K562 (cell line): ENCODE data around the gene PYDC1. TPM values are rescaled to one million over a fixed set of nuclear protein-coding genes. Genes with fewer than 3 reads are reported as not detected.

Source experiments
- FOSL1 ChIP-seq: fragments of 200-800 bp; sonication (Bioruptor generic); conservative IDR thresholded peaks from 2 replicates; pipeline ENCODE4 v1.6.1; 2016; ENCODE audit warnings: missing genetic modification characterization, missing compliant biosample characterization
- HIVEP1 ChIP-seq: fragments of 250-450 bp; sonication (Bioruptor Pico); IDR thresholded peaks from 2 replicates; pipeline ENCODE4 v1.4.0; 2020; ENCODE audit warnings: mild to moderate bottlenecking
- IRF1 ChIP-seq: sonication (generic); formaldehyde crosslinking; IDR thresholded peaks from 2 replicates; pipeline ENCODE4 v1.8.0; 2022; ENCODE audit warnings: missing genetic modification reagents, mild to moderate bottlenecking, borderline replicate concordance
- NFYB ChIP-seq: IDR thresholded peaks from 2 replicates; pipeline ENCODE4 v1.6.1; 2011; ENCODE audit warnings: mild to moderate bottlenecking, moderate library complexity; ENCODE audit not compliant: insufficient read length; ENCODE audit errors: extremely low read depth
- POLR2A ChIP-seq: fragments of 450-650 bp; conservative IDR thresholded peaks from 2 replicates; pipeline ENCODE4 v1.6.1; 2016
- SPI1 ChIP-seq: IDR thresholded peaks from 2 replicates; pipeline ENCODE4 v1.6.1; 2011; ENCODE audit warnings: low read depth, low read length, control low read depth, borderline replicate concordance
- TBP ChIP-seq: optimal IDR thresholded peaks from 2 replicates; pipeline ENCODE3; 2011; ENCODE audit warnings: low read depth, low read length, improper control_type of control experiment
- TOE1 ChIP-seq, 2 experiments: fragments of 450-650 bp in 1 of 2; sonication (generic) in 1 of 2; formaldehyde crosslinking in 1 of 2; IDR thresholded peaks; 2 replicates each; pipeline versions ENCODE4 v1.7.1 to v1.8.0; 2016 to 2022; ENCODE audit warnings: borderline replicate concordance in 2 of 2, mild to moderate bottlenecking in 2 of 2, antibody characterized with exemption in 1 of 2, inconsistent platforms in 1 of 2, low read depth in 1 of 2, missing genetic modification reagents in 1 of 2, moderate library complexity in 1 of 2
- ZNF3 ChIP-seq: fragments of 250-450 bp; sonication (Bioruptor Pico); IDR thresholded peaks from 2 replicates; pipeline ENCODE4 v1.5.0; 2021; ENCODE audit warnings: mild to moderate bottlenecking, moderate library complexity
- ZNF740 ChIP-seq, 3 experiments: fragments of 200-800 bp in 1 of 3; sonication (Bioruptor generic) in 1 of 3; sonication (generic) in 1 of 3; formaldehyde crosslinking in 1 of 3; IDR thresholded peaks; 2 replicates each; pipeline versions ENCODE4 v1.6.1 to v1.8.0; 2016 to 2022; ENCODE audit warnings: mild to moderate bottlenecking in 2 of 3, missing compliant biosample characterization in 2 of 3, missing genetic modification characterization in 2 of 3, missing genetic modification reagents in 1 of 3
- polyA plus RNA-seq, 8 experiments: library from polyadenylated mRNA; depleted of rRNA in 4 of 8; stranded (reverse) in 5 of 8; unstranded in 3 of 8; fragments of >200 nt; fragmentation: Nextera tagmentation in 2 of 8; fragmentation: Illumina TruSeq in 1 of 8; extraction: Ambion mirVana in 2 of 8; extraction: Trizol in 1 of 8; gene quantifications; 2 replicates each; pipeline versions ENCODE4 v1.2.1 to v1.2.3, GENCODE V29; 2011 to 2014; ENCODE audit warnings: inconsistent platforms in 1 of 8, missing spikeins in 1 of 8
- total RNA-seq, 7 experiments: library from RNA; depleted of rRNA in 6 of 7; stranded (reverse); fragments of >200 nt in 6 of 7; fragmentation: Illumina TruSeq in 2 of 7; extraction: Trizol in 2 of 7; gene quantifications; 2 replicates each; pipeline versions ENCODE4 v1.2.1 to v1.2.3, GENCODE V29; 2011 to 2021; ENCODE audit warnings: low replicate concordance in 1 of 7
- TF ChIP-seq, protein P1 (sequence below): sonication (generic); formaldehyde crosslinking; IDR thresholded peaks from 2 replicates; pipeline ENCODE4 v1.8.0; 2022; ENCODE audit warnings: mild to moderate bottlenecking, missing genetic modification reagents
- TF ChIP-seq, protein P2 (sequence below): fragments of 450-650 bp; IDR thresholded peaks from 2 replicates; pipeline ENCODE4 v1.7.0; 2016; ENCODE audit warnings: borderline replicate concordance
- TF ChIP-seq, protein P3 (sequence below), 3 experiments: IDR thresholded peaks in 2 of 3; conservative IDR thresholded peaks in 1 of 3; 2 replicates each; pipeline ENCODE4 v1.5.1; 2011 to 2012; ENCODE audit warnings: low read length in 3 of 3, mild to moderate bottlenecking in 3 of 3, control low read depth in 2 of 3, improper control_type of control experiment in 1 of 3, inconsistent platforms in 1 of 3, low read depth in 1 of 3, mixed read lengths in 1 of 3, moderate library complexity in 1 of 3; ENCODE audit not compliant: insufficient read depth in 2 of 3

Gene PYDC1
- total and polyA plus RNA-seq, 9 of the 15 experiments (the other 6 are each of a cell fraction or from before 2014, with no cell fraction given) = not detected

GRCh38 chr16:31201582-31202413, 15.1 kb downstream of the PYDC1 start (continued):
- no peak for TF ChIP-seq TOE1 (IDR thresholded peaks at IDR 0.05; ENCODE audit: borderline replicate concordance)
- TF ChIP-seq TOE1 (CRISPR knock-in tag; IDR thresholded peaks at IDR 0.05; ENCODE audit: borderline replicate concordance, low read depth) = peak; percentile 84; the same call in 1 of the 2 replicates
- TF ChIP-seq TBP = no peak
- no peak for TF ChIP-seq IRF1 (CRISPR knock-in tag)
- peak; percentile 50 for TF ChIP-seq POLR2A
- no peak for TF ChIP-seq NFYB
- peak; percentile 75; the same call in 1 of the 2 replicates for TF ChIP-seq SPI1
- TF ChIP-seq ZNF3 (CRISPR knock-in tag) = no peak
- TF ChIP-seq, protein P1, sequence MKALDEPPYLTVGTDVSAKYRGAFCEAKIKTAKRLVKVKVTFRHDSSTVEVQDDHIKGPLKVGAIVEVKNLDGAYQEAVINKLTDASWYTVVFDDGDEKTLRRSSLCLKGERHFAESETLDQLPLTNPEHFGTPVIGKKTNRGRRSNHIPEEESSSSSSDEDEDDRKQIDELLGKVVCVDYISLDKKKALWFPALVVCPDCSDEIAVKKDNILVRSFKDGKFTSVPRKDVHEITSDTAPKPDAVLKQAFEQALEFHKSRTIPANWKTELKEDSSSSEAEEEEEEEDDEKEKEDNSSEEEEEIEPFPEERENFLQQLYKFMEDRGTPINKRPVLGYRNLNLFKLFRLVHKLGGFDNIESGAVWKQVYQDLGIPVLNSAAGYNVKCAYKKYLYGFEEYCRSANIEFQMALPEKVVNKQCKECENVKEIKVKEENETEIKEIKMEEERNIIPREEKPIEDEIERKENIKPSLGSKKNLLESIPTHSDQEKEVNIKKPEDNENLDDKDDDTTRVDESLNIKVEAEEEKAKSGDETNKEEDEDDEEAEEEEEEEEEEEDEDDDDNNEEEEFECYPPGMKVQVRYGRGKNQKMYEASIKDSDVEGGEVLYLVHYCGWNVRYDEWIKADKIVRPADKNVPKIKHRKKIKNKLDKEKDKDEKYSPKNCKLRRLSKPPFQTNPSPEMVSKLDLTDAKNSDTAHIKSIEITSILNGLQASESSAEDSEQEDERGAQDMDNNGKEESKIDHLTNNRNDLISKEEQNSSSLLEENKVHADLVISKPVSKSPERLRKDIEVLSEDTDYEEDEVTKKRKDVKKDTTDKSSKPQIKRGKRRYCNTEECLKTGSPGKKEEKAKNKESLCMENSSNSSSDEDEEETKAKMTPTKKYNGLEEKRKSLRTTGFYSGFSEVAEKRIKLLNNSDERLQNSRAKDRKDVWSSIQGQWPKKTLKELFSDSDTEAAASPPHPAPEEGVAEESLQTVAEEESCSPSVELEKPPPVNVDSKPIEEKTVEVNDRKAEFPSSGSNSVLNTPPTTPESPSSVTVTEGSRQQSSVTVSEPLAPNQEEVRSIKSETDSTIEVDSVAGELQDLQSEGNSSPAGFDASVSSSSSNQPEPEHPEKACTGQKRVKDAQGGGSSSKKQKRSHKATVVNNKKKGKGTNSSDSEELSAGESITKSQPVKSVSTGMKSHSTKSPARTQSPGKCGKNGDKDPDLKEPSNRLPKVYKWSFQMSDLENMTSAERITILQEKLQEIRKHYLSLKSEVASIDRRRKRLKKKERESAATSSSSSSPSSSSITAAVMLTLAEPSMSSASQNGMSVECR (CRISPR knock-in tag) = peak; percentile 55
- no peak for TF ChIP-seq HIVEP1 (CRISPR knock-in tag)
- TF ChIP-seq, protein P2, sequence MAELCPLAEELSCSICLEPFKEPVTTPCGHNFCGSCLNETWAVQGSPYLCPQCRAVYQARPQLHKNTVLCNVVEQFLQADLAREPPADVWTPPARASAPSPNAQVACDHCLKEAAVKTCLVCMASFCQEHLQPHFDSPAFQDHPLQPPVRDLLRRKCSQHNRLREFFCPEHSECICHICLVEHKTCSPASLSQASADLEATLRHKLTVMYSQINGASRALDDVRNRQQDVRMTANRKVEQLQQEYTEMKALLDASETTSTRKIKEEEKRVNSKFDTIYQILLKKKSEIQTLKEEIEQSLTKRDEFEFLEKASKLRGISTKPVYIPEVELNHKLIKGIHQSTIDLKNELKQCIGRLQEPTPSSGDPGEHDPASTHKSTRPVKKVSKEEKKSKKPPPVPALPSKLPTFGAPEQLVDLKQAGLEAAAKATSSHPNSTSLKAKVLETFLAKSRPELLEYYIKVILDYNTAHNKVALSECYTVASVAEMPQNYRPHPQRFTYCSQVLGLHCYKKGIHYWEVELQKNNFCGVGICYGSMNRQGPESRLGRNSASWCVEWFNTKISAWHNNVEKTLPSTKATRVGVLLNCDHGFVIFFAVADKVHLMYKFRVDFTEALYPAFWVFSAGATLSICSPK = no peak
- TF ChIP-seq, protein P3, sequence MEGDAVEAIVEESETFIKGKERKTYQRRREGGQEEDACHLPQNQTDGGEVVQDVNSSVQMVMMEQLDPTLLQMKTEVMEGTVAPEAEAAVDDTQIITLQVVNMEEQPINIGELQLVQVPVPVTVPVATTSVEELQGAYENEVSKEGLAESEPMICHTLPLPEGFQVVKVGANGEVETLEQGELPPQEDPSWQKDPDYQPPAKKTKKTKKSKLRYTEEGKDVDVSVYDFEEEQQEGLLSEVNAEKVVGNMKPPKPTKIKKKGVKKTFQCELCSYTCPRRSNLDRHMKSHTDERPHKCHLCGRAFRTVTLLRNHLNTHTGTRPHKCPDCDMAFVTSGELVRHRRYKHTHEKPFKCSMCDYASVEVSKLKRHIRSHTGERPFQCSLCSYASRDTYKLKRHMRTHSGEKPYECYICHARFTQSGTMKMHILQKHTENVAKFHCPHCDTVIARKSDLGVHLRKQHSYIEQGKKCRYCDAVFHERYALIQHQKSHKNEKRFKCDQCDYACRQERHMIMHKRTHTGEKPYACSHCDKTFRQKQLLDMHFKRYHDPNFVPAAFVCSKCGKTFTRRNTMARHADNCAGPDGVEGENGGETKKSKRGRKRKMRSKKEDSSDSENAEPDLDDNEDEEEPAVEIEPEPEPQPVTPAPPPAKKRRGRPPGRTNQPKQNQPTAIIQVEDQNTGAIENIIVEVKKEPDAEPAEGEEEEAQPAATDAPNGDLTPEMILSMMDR (IDR thresholded peaks at IDR 0.05 in 2 of 3, conservative IDR thresholded peaks at IDR 0.05 in 1 of 3; ENCODE audit: insufficient read depth in 2 of 3, low read depth in 1 of 3, low read length in 3 of 3) = no peak
- TF ChIP-seq ZNF740 (CRISPR knock-in tag; IDR thresholded peaks at IDR 0.05) = peak; percentile 27; the same call in 1 of the 2 replicates
- TF ChIP-seq ZNF740 (tag; IDR thresholded peaks at IDR 0.05) = no peak
- no peak for TF ChIP-seq FOSL1 (tag)
